Measurements from ENCODE around the gene TBP.

TBP gene

GRCh38 chr6:170532867-170533488, 21.2 kb upstream of the TBP start:
- intact Hi-C loops (cut with DNase I), result loop anchor here (10.0 kb wide), 1 partner anchor 1638 kb away; no protein-coding TSS in a partner anchor
- no peak for DNase-seq

GRCh38 chr6:170533792-170534191, 20.4 kb upstream of the TBP start:
- intact Hi-C loops (cut with DNase I), result loop anchor here (10.0 kb wide), 1 partner anchor 1639 kb away; no protein-coding TSS in a partner anchor
- DNase-seq, result no peak

DNA sequence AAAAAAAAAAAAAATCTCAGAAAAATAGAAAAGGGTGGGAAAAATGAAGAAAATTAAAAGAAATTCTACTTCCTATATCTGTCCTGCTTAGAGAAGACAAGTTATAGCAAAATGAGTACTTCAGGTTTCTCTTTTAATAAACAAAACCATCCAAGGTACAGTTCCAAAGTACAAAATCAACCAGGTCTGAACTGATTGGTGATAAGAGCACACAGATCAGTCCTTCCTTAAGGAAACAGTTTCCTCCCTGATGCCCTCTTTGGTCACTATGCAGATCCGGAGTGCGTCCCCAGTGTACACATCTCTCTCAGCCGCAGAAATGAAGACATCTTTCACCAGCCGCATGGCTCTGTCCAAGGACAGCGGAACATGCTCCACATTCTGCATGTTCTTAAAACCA, 19.2 kb upstream of the TBP start:
- intact Hi-C loops (cut with DNase I), result loop anchor here (10.0 kb wide), 1 partner anchor 1640 kb away; no protein-coding TSS in a partner anchor

GRCh38 chr6:170536671-170537070, 17.5 kb upstream of the TBP start:
- intact Hi-C loops (cut with DNase I), result loop anchor here (10.0 kb wide), 1 partner anchor 1642 kb away; no protein-coding TSS in a partner anchor

More for the DNA sequence above, 19.2 kb upstream of the TBP start:
- no peak for DNase-seq

GRCh38 chr6:170537329-170537728, 16.8 kb upstream of the TBP start:
- intact Hi-C loops (cut with DNase I), result loop anchor here (10.0 kb wide), 1 partner anchor 1643 kb away; no protein-coding TSS in a partner anchor
- no peak for DNase-seq

More at GRCh38 chr6:170536671-170537070, 17.5 kb upstream of the TBP start:
- DNase-seq, result no peak

DNA sequence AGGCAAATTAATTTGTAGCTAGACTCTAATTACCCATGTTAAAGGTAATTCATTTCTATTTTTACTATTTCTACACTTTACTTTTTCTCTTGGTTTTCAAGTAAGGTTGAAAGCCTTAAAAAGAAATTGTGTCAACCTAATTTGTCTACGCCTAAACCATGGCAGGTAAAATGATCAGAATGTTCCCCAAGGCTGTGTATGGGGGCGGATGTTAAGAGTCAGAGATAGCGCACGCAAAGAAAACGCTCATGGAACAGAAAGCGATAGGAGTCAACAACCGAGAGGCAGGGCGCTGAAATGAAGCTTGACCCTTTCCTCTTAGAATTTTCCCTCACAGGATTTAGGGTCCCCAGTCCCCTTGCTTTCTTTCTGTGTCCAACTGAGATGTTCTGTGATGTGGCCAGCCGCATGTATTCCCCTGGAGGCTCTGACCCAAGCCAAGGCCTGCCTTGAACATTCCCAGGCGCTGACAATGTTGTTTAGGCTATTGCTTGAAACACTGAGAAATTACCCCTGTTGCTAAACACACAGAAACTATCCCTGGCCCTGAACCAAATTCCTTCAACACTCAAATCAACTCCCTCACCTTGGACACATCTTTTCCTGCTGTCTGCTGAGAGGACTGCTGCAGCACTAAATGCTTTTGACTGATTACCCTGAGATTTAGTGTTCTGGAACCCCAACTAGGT, 12.0 kb upstream of the TBP start:
- no peak for DNase-seq
- intact Hi-C loops (cut with DNase I), result no loop called here

- DNase-seq, result no peak
- intact Hi-C loops (cut with DNase I), result no loop called here
Measured at GRCh38 chr6:170545405-170545804, 8.8 kb upstream of the TBP start.

GRCh38 chr6:170552765-170553533, 1.2 kb upstream of the TBP start, which contains the start of gene PSMB1:
Gene PSMB1 (minus strand): TSS chr6:170553307. CDS start chr6:170553242, 65 bp downstream.
- DNase-seq, result peak; percentile 95 to 100 (median 98)
- intact Hi-C loops (cut with DNase I), result no loop called here

DNA sequence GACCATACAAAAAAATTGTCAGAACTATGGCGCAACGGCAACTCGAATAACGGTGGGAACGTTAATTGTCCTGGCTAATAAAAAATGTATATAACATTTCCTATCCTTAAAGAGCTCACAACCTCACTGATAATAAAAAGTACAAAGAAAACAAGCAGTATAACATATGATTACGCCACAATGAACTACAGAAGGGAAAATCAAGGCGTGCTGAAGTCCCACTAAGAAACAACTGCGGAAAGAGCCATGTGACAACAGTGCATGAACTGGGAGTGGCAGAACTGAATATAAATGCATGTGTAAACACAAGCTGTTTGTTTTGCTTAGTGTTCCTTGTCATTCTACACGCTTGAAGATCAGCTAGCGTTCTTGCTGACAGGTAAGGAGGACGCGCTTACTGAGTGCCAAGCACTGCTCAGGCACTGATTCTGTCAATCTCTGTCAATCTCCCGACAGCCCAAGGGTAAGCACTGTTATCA, 596 bp upstream of the TBP start:
- DNase-seq, result peak in 4 of 10 donors; percentile 17 to 85 (median 51)
- intact Hi-C loops (cut with DNase I), result loop anchor here (1.0 to 2.0 kb wide), 2 partner anchors 31 to 803 kb away; partner anchors contain the start of genes DYNLT2, ERMARD and PDCD2

DNA sequence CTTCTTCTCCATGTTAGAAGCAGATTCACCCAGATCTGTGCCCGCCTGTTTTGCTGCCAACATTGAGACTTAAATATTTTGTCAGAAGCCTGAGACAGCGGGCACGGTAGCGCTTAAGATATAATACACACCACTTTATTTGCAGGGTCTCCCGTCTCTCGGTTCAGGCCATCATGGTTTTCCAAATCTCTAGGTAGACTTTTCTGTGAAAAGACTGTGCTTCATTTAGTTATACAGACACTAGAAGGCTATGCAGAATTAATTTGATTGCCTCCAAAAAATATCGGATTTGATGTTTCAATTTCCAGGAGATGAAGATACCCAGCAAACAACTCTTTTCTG, 598 bp downstream of the TBP start:
- no peak for DNase-seq
- intact Hi-C loops (cut with DNase I), result loop anchor here (1.0 to 2.0 kb wide), 2 partner anchors 30 to 804 kb away; partner anchors contain the start of genes DYNLT2, ERMARD and PDCD2

- intact Hi-C loops (cut with DNase I), result loop anchor here (2.0 kb wide), 1 partner anchor 805 kb away; the partner anchor contains the start of genes DYNLT2 and ERMARD
- DNase-seq, result no peak
Measured at GRCh38 chr6:170555305-170555704, 1.1 kb downstream of the TBP start.

- no peak for DNase-seq
- intact Hi-C loops (cut with DNase I), result no loop called here
Measured at GRCh38 chr6:170561555-170561954, 7.4 kb downstream of the TBP start.

DNA sequence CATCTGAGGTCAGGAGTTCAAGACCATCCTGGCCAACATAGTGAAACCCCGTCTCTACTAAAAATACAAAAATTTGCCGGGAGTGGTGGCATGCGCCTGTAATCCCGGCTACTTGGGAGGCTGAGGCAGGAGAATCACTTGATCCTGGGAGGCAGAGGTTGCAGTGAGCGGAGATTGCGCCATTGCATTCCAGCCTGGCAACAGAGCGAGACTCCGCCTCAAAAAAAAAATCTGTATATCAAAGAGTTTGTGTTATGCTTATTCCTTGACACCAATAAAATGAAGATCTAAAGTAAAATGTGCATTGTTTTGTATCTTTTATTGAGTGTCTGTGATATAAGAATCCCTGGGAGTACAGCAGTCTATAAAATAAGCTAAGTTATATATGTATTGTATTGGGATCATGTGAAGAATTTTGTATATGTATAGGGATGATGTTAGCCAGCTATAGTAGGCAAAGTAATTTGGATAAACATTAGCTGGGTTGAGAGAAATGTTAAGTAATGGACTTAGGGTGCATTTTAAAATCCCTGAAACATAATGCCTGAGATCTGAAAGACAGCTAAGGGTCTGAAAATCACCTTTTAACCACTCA, 10.9 kb downstream of the TBP start:
- intact Hi-C loops (cut with DNase I), result no loop called here

DNA sequence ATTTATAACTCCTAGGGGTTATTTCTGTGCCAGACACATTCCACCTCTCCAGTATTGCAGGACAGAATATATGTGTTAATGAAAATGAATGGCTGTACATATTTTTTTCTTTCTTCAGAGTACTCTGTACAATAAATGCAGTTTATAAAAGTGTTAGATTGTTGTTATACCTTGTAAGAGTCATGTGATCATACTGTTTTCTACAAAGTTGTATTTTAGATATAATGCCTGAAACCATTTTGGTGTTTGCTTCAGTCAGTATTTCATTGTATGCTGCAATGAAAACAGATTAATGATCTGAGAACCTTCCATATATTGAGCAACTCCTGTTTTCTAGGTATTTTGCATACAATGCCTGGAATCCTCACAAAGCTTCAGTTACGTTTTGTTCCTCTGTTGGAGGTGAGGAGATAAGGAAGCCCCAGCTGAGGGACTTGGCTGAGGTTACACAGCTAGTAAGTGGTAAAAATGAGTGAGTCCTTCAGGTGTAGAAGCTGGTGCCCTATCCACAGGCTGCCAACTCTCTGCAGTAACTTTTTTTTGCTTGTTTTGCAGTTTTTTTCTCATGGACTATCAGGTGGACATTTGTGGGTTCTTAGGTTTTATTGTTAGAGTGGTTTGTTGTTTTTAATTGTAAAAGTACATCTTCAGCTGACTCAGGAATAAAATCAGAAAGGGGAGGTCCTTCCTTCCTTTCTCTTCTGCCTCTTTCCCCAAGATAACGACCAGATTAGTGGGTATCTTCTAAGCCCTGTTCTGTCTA, 18.7 kb downstream of the TBP start:
- intact Hi-C loops (cut with DNase I), result no loop called here
- DNase-seq, result no peak

More for the DNA sequence above, 10.9 kb downstream of the TBP start:
- no peak for DNase-seq

DNA sequence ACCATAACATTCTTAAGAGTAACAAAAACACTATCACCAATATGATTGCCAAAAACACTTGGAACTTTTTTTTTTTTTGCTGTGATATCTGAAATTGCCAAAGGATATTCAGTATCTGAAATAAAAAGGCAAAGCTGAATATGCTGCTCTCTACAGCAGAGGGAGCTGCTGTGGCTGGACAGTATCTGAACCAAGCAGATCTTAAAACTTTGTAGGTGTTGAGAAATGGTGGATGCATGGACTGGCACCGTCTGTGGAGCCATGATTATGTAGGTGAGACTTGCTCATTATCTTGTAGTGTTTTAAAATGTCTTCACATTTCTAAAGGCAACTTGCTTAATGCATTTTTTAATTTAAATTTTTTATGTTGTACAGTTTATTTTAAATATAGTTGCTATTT, 21.1 kb downstream of the TBP start:
- intact Hi-C loops (cut with DNase I), result no loop called here

GRCh38 chr6:170578909-170579308, 24.7 kb downstream of the TBP start:
- intact Hi-C loops (cut with DNase I), result no loop called here
- DNase-seq, result no peak

More for the DNA sequence above, 21.1 kb downstream of the TBP start:
- no peak for DNase-seq

DNA sequence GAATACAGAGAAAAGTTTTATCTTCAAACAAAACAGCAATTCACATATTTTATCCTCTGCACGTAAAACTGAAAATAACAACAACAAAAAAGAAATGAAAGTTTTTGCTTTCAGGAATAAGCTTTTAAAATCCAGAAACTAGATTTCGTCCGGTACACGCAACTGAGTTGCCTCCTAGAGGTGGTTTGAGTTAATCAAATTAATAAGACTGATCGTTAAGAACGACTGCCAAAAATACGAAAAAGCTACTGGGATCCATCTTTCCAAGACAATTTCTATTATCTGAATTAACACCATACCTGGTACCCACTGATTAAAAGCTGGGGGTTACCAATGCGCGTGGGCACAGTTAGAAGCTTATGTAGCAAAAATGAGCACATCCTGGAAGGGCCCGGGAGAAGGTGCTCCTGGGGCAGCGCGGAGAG, 29.6 kb downstream of the TBP start:
- DNase-seq, result no peak
- intact Hi-C loops (cut with DNase I), result loop anchor here (1.0 kb wide), 1 partner anchor 29 kb away; the partner anchor contains the start of gene TBP

- intact Hi-C loops (cut with DNase I), result loop anchor here (1.0 kb wide), 1 partner anchor 30 kb away; the partner anchor contains the start of gene TBP
Measured at GRCh38 chr6:170584181-170584953, 30.2 kb downstream of the TBP start, which contains the start of gene PDCD2. Gene PDCD2 (minus strand): TSS chr6:170584637. CDS start chr6:170584581, 56 bp downstream.

More at GRCh38 chr6:170584181-170584953, 30.2 kb downstream of the TBP start, which contains the start of gene PDCD2:
- DNase-seq, result peak; percentile 89 to 99 (median 93)

All from posterior cingulate gyrus (tissue), 11 donors.